Peyer's patch (tissue), 4 donors: Measurements from ENCODE around the gene ALDH3A1.

Experiments used
- POLR2A ChIP-seq, 2 donors: fragments of 450-650 bp; IDR thresholded peaks; one replicate each; pipeline ENCODE4 v1.5.1; 2017; ENCODE audit warnings: antibody characterized with exemption in 2 of 2, mild to moderate bottlenecking in 2 of 2, moderate library complexity in 2 of 2
- TF ChIP-seq, protein P1 (sequence below), 6 experiments: fragments of 450-650 bp in 4 of 6; fragments of 200-600 bp in 2 of 6; sonication (generic) in 1 of 6; IDR thresholded peaks; one replicate each; pipeline ENCODE4 v1.5.1; 2017 to 2019; ENCODE audit warnings: antibody characterized with exemption in 6 of 6, mild to moderate bottlenecking in 3 of 6, moderate library complexity in 1 of 6

DNA sequence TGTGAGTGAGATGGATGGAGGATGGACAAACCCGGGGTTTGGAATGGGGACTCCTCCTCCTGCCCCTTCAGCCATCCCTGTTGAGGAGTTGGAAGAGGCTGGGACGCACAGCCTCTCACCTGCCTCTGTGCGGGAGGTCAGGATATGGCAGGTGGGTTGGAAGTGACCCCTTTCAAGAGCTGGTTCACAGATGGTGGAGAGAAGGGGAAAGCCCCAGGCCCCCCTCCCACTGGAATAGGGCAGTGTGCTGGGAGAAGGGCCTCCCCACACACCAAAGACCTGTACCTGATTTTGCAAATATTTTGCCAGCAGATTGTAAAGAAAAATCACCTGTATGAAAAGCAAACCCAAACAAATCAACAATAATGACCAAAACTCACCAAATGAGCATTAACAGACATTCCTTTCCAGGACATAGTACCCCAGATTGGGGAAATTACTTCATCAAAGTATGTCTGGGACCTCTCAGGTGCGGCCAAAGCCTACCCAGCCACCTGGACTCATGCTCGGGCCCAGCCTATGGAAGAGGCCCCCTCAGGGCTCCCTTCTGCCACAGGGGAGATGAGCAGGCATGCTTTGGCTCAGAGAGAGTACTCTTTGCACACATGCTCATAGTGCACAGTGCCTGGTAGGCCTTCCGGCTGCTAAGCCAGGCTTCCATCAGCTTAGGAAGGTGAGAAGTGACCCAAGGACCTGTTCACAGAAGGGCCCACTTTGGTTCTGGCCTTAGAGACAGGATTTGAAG lies 39.5 kb downstream of the ALDH3A1 start:
- TF ChIP-seq, protein P1, sequence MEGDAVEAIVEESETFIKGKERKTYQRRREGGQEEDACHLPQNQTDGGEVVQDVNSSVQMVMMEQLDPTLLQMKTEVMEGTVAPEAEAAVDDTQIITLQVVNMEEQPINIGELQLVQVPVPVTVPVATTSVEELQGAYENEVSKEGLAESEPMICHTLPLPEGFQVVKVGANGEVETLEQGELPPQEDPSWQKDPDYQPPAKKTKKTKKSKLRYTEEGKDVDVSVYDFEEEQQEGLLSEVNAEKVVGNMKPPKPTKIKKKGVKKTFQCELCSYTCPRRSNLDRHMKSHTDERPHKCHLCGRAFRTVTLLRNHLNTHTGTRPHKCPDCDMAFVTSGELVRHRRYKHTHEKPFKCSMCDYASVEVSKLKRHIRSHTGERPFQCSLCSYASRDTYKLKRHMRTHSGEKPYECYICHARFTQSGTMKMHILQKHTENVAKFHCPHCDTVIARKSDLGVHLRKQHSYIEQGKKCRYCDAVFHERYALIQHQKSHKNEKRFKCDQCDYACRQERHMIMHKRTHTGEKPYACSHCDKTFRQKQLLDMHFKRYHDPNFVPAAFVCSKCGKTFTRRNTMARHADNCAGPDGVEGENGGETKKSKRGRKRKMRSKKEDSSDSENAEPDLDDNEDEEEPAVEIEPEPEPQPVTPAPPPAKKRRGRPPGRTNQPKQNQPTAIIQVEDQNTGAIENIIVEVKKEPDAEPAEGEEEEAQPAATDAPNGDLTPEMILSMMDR (IDR thresholded peaks at IDR 0.05) = no peak
- no peak for TF ChIP-seq POLR2A (IDR thresholded peaks at IDR 0.05)
